Muscle of leg (tissue), 11 donors: ENCODE data around the gene ARHGAP44. TPM values are rescaled to one million over a fixed set of nuclear protein-coding genes. Genes with fewer than 3 reads are reported as not detected.

Experiments used
- DNase-seq: peaks from one replicate; pipeline ENCODE4 v3.0.0; 2013
- H3K27ac ChIP-seq: one replicate; pipeline ENCODE4 v1.5.1; 2013; ENCODE audit warnings: mild to moderate bottlenecking, low read length, control low read depth
- H3K27me3 ChIP-seq: one replicate; pipeline ENCODE4 v1.6.1; 2013; ENCODE audit warnings: low read length; ENCODE audit not compliant: control insufficient read depth, insufficient read depth
- H3K36me3 ChIP-seq: one replicate; pipeline ENCODE4 v1.6.1; 2013; ENCODE audit warnings: low read length; ENCODE audit not compliant: control insufficient read depth, insufficient read depth
- H3K4me1 ChIP-seq: one replicate; pipeline ENCODE4 v1.6.1; 2013; ENCODE audit warnings: low read length; ENCODE audit not compliant: control insufficient read depth, insufficient read depth
- H3K4me3 ChIP-seq: one replicate; pipeline ENCODE4 v1.5.1; 2013; ENCODE audit warnings: low read length, control low read depth
- H3K9me3 ChIP-seq: replicated peaks from 2 replicates; pipeline ENCODE4 v1.6.1; 2013; ENCODE audit warnings: low read depth, low read length; ENCODE audit not compliant: control insufficient read depth
- WGBS: methylation state at CpG from one replicate; pipeline ENCODE4 v1.1.5; 2013; ENCODE audit warnings: missing lambda C conversion rate; ENCODE audit not compliant: insufficient coverage; 5-methylcytosine and 5-hydroxymethylcytosine counted together
- polyA plus RNA-seq, 8 donors: library from polyadenylated mRNA; unstranded; fragments of 120-200 nt; gene quantifications; one replicate each; pipeline versions ENCODE4 v1.2.1 to v1.2.3, GENCODE V29; 2013; ENCODE audit warnings: inconsistent platforms in 1 of 8, low replicate concordance in 1 of 8; ENCODE audit not compliant: insufficient read length in 8 of 8, insufficient read depth in 1 of 8
- total RNA-seq: library from RNA; stranded (reverse); fragments of 120-200 nt; gene quantifications from one replicate; pipeline ENCODE4 v1.2.4, GENCODE V29; 2013

Gene ARHGAP44
- total and polyA plus RNA-seq, 9 donors: 3.0 to 5.5 (median 4.5) TPM

DNA sequence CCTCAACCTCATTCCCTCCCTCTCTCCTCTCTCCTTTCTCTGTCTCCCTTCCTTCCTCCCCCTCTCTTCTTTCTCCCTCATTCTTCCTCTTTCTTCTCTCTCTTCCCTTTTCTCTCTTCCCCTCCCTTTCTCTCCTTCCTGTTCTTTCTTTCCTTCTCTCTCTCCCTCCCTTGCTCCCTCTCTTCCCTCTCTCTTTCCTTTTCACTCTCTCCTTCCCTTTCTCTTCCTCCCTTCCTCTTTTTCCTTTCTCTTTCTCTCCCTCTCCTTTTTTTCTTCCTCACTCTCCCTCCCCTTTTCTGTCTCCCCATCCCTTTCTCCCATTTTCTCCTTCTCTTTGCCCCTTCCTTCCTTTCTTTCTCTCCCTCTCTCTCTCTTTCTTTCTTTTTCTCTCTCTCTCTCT, 236.4 kb downstream of the ARHGAP44 start:
- Histone ChIP-seq H3K36me3 (no peaks in the 10 kb centered on the region), H3K9me3 (no peaks in the 10 kb centered on the region), H3K4me3 (no peak overlapping the region), H3K4me1 (peaks cover 2% of the 10 kb centered on the region), H3K27me3 (no peaks in the 10 kb centered on the region), H3K27ac (no peak overlapping the region)
- no peak for DNase-seq

DNA sequence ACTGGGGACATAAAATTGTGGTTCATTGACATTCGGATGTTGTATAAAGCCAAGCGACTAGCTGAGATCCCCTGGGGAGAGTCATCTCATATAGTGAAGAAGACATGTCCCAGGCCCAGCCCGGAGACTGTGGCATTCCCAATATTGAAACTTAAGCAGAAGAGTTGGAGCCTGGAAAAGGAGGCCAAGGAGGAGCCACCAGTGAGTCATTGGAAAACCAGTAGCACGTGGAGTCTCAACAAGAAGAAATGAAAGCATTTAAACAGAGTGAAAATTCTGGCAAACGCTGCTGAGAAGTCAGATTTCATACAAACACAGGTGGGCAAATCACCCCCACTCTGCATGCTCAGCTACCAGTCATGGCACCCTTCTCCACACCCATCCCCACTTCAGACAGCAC, 237.9 kb downstream of the ARHGAP44 start:
- 86% methylated on average over 5 of the region's 5 CpGs for WGBS

DNA sequence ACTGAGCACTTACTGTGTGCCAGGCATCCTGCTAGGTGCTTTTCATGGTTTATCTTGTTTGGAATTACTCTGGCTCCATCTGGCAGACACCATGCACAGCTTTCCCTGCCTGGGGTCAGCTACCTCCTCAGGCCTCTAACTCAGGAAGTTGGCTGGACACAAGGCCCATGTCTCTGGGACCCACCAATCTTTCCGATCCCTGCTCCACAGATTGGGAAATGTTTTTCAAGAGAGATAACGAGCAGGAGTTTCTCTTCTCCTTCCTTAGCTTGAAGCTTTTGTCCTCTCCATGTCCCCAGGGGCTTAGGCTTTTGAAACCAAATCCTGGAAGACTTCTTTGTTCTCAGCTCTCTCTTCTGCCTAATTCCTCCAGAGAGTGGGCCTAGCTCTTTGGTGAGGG, 240.0 kb downstream of the ARHGAP44 start:
- H3K4me3 ChIP-seq: no peak overlapping the region
- H3K27ac ChIP-seq: no peak overlapping the region

More for the DNA sequence above, 237.9 kb downstream of the ARHGAP44 start:
- DNase-seq: no peak
- Histone ChIP-seq H3K27me3 (no peaks in the 10 kb centered on the region), H3K9me3 (no peaks in the 10 kb centered on the region), H3K27ac (no peak overlapping the region), H3K4me3 (no peak overlapping the region), H3K4me1 (peaks cover 2% of the 10 kb centered on the region), H3K36me3 (no peaks in the 10 kb centered on the region)

DNA sequence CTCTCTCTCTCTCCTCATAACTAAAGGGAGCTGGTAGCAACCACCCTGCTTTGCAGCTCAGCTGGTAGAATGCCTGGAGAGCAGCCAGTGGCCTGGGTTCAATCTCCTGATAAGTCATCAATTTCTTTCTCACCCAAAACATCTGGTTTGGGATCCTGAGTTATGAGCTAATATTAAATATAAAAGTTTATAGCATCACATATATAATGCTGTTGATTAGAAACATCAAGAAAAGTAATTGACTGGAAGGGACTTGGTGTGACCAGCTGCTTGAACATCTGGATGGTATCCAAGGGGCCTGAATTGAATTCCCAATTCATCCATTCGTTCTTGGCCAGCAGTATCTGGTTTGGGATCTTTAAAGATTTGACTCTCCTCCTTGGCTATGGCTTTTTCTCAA, 240.8 kb downstream of the ARHGAP44 start:
- no CpG with 5 or more reads among the region's 1 CpG for WGBS
- Histone ChIP-seq H3K27ac (no peak overlapping the region), H3K36me3 (no peaks in the 10 kb centered on the region), H3K4me3 (no peak overlapping the region), H3K4me1 (peaks cover 2% of the 10 kb centered on the region), H3K27me3 (no peaks in the 10 kb centered on the region), H3K9me3 (no peaks in the 10 kb centered on the region)
- DNase-seq: no peak

More for the DNA sequence above, 240.0 kb downstream of the ARHGAP44 start:
- no peaks in the 10 kb centered on the region for H3K27me3 ChIP-seq
- WGBS: no CpG with 5 or more reads among the region's 2 CpGs
- H3K36me3 ChIP-seq: no peaks in the 10 kb centered on the region
- H3K4me1 ChIP-seq: peaks cover 2% of the 10 kb centered on the region
- no peaks in the 10 kb centered on the region for H3K9me3 ChIP-seq
- no peak for DNase-seq

DNA sequence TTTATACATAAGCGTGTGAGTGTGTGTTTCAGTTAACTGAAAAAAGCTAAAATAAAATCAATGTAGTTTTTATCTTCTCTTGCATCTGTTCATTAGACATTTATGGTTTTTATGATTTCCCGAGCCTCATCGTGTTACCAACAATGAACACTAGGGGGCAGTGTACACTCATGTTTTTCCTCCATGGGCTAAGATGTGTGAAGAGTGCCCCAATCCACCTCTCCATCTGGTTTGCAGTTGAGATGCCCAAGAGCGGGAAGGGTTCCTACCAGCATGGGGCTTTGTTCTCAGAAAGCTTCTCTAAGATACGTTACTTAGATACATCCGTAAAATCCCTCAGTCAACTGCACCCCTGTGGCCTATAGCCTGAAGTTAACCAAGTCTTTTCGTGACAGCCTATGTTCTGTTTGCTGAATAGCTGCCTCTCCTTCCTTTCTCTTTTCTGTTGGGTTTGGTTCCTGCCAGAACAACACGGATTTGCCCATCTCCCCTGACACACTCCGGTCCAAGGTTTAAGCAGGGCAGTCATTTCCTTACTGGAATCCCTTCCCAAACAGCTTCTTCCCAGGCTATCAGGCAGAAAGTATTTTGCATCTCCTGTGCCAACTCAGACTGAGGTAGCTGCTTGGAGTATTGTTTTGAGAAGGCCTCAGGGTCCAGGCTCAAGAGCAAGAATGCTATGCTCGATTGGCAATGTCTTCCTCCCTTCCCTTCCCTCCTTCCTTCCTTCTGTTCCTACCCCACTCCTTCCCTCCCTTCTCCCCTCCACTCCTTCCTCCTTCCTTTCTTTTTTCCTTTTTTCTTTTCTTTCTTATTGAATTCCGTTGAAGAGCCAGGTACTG, 241.4 kb downstream of the ARHGAP44 start:
- peaks cover 2% of the 10 kb centered on the region for H3K4me1 ChIP-seq
- no peaks in the 10 kb centered on the region for H3K36me3 ChIP-seq
- peaks cover under 1% of the 10 kb centered on the region for H3K9me3 ChIP-seq
- H3K4me3 ChIP-seq: no peak overlapping the region
- H3K27ac ChIP-seq: no peak overlapping the region
- peak; percentile 76 for DNase-seq
- H3K27me3 ChIP-seq: no peaks in the 10 kb centered on the region
- WGBS: 53% methylated on average over 5 of the region's 11 CpGs

DNA sequence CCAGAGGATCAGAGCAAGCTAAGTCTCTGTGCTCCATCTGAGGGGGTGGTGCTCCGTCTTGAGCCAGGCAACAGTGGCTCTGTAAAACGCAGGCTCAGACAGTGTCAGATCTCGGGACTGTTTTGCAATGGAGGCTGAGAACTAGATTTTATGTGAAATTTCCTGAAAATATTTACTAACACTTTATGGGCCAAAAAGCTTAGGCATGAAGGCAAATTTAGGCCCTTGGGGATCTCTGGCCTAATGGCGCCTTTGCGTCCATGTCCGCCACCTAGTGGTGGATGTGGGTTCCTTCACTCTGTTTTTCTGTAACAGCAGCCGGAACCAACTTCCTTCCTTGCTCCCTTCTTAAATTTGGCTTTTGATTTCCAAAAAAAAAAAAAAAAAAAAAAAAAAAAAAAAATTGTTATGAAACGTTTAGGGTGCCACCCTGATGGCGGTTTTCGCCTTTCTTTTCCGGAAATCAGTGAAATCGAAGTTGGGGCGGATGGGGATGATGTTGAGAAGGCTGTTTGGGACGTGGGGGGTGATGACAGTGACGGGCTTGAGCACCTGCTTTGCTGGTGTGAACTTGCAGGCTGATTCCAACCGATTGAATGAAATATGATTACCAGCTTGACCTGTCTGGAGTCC, 242.5 kb downstream of the ARHGAP44 start:
- 55% methylated on average over 9 of the region's 16 CpGs for WGBS
- Histone ChIP-seq H3K9me3 (peaks cover 6% of the 10 kb centered on the region), H3K27me3 (no peaks in the 10 kb centered on the region), H3K27ac (no peak overlapping the region), H3K36me3 (no peaks in the 10 kb centered on the region), H3K4me1 (peaks cover 2% of the 10 kb centered on the region), H3K4me3 (no peak overlapping the region)
- peak; percentile 41 for DNase-seq

DNA sequence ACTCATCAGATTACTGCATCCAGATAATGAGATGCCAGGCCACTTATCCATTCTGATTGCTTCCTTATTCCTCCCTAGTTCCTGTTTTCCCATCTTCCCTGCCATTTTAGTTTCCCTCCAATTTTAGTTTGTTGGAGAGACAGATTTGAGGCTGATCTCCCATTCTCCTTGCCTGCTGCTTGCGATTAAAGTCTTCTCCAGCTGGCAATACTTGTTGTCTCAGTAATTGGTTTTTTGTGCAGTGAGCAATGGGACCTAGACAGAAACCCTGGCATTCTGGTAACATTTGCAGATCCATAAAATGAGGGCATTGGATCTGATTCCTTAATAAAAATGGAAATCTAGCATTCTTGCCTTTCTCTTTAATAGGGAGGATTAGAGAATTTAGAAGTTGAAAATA, 246.1 kb downstream of the ARHGAP44 start:
- Histone ChIP-seq H3K36me3 (no peaks in the 10 kb centered on the region), H3K27ac (no peak overlapping the region), H3K4me1 (peaks cover 2% of the 10 kb centered on the region), H3K9me3 (peaks cover 6% of the 10 kb centered on the region), H3K27me3 (no peaks in the 10 kb centered on the region), H3K4me3 (no peak overlapping the region)
- no peak for DNase-seq
- no CpG with 5 or more reads among the region's 1 CpG for WGBS

DNA sequence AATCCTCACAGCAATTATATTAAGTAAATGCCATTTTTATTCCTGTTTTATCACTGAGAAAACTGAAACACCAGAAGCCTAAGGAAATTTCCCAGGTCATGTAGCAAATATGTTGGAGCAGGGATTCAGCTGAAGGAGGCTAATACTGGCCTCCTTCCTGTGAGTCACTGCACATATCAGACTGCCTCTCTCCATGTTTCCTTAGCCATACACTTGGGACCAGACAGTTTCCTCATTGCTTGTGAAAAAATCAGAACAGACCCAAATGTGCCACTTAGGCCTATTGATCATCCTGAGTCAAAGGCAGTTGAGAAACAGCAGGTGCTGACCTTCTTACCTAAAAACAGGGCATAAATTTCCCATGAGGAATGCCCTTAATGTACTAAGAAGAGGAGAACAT, 247.5 kb downstream of the ARHGAP44 start:
- peaks cover 6% of the 10 kb centered on the region for H3K9me3 ChIP-seq
- no peaks in the 10 kb centered on the region for H3K36me3 ChIP-seq
- no peak overlapping the region for H3K4me3 ChIP-seq

DNA sequence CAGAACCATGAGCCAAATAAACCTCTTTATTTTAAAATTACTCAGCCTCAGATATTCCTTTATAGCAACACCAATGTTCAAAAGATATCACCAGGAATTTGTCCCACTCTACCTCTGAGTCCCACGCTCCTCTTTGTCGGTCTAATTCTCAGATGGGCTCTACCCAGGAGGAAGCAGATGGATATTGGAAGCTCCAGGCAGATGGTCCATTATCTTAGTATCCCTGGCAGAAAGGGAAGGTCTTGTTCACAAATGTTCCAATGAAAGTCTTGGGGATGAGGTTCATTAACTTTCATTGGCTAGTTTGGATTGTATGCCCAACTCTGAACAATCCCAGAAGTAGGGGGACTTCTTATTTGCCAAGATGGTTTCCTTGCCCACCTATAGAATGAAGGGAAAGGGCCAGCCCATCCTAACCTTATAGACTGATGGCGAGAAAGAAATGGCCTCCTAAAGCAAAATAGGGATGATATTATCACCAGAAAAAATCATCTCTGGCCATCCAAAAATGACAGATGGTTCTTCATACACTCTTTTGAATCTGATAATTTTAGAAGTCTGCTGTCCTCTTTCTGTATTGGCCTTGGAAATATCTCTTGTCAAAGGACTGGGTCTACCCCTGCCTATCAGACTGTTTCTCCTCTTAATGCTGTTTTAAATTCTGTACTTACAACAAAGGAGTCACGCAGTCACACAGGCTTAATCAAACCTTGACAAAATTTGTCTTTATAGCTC, 249.8 kb downstream of the ARHGAP44 start:
- Histone ChIP-seq H3K4me3 (no peak overlapping the region), H3K27ac (no peak overlapping the region), H3K9me3 (peaks cover 6% of the 10 kb centered on the region), H3K36me3 (no peaks in the 10 kb centered on the region), H3K27me3 (no peaks in the 10 kb centered on the region), H3K4me1 (no peaks in the 10 kb centered on the region)
- WGBS: no CpG with 5 or more reads among the region's 4 CpGs
- DNase-seq: no peak

More for the DNA sequence above, 247.5 kb downstream of the ARHGAP44 start:
- H3K27ac ChIP-seq: no peak overlapping the region
- H3K4me1 ChIP-seq: no peaks in the 10 kb centered on the region
- no peak for DNase-seq
- no peaks in the 10 kb centered on the region for H3K27me3 ChIP-seq
